ENCODE data around the gene B4GALT1. TPM values are rescaled to one million over a fixed set of nuclear protein-coding genes. Genes with fewer than 3 reads are reported as not detected.

Gene B4GALT1
- total RNA-seq, 4 donors from 2014 or later, result 40.9 to 59.6 (median 46.3) TPM

DNA sequence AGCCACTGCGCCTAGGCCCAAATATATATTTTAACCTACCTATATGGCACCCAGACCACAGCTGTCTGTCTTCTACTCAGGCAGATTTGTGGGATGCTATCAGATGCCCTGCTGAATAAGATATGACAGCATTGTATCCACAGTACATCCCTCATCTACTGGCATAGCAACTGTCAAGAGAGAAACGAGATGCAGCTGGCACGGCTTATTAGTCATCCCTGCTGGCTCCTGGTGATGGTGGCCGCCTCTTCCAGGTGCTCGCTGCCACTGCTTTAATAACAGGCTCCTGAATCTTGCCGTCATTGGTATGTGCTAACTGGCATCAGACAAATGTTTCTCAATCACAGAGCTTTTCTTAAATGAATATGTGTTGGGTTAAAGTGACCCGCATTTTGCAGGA lies 34.0 kb downstream of the B4GALT1 start:
- TF ChIP-seq, protein P1, sequence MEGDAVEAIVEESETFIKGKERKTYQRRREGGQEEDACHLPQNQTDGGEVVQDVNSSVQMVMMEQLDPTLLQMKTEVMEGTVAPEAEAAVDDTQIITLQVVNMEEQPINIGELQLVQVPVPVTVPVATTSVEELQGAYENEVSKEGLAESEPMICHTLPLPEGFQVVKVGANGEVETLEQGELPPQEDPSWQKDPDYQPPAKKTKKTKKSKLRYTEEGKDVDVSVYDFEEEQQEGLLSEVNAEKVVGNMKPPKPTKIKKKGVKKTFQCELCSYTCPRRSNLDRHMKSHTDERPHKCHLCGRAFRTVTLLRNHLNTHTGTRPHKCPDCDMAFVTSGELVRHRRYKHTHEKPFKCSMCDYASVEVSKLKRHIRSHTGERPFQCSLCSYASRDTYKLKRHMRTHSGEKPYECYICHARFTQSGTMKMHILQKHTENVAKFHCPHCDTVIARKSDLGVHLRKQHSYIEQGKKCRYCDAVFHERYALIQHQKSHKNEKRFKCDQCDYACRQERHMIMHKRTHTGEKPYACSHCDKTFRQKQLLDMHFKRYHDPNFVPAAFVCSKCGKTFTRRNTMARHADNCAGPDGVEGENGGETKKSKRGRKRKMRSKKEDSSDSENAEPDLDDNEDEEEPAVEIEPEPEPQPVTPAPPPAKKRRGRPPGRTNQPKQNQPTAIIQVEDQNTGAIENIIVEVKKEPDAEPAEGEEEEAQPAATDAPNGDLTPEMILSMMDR (IDR thresholded peaks at IDR 0.05), result no peak
- TF ChIP-seq POLR2A (IDR thresholded peaks at IDR 0.05), result no peak
- no peak overlapping the region for H3K4me3 ChIP-seq (ENCODE audit: low read depth, poor library complexity, severe bottlenecking)
- intact Hi-C loops (cut with DNase I; ENCODE audit: low total_unique reads), result no loop called here
- 43 to 62% methylated on average over 7 of the region's 7 CpGs for WGBS, 2 donors
- DNase-seq (ENCODE audit: low spot score in 2 of 2), result peak; percentile 55 to 59

- DNase-seq (ENCODE audit: low spot score in 2 of 2), result peak in 1 of 2 donors; percentile 62
- intact Hi-C loops (cut with DNase I; ENCODE audit: low total_unique reads), result no loop called here
- no peak for TF ChIP-seq POLR2A (IDR thresholded peaks at IDR 0.05)
- TF ChIP-seq, protein P1 (IDR thresholded peaks at IDR 0.05), result no peak
- no peak overlapping the region for H3K4me3 ChIP-seq (ENCODE audit: low read depth, poor library complexity, severe bottlenecking)
- WGBS, 2 donors, result 54 to 57% methylated on average over 10 of the region's 10 CpGs
Observed at GRCh38 chr9:33131790-33132772, 35.1 kb downstream of the B4GALT1 start.

DNA sequence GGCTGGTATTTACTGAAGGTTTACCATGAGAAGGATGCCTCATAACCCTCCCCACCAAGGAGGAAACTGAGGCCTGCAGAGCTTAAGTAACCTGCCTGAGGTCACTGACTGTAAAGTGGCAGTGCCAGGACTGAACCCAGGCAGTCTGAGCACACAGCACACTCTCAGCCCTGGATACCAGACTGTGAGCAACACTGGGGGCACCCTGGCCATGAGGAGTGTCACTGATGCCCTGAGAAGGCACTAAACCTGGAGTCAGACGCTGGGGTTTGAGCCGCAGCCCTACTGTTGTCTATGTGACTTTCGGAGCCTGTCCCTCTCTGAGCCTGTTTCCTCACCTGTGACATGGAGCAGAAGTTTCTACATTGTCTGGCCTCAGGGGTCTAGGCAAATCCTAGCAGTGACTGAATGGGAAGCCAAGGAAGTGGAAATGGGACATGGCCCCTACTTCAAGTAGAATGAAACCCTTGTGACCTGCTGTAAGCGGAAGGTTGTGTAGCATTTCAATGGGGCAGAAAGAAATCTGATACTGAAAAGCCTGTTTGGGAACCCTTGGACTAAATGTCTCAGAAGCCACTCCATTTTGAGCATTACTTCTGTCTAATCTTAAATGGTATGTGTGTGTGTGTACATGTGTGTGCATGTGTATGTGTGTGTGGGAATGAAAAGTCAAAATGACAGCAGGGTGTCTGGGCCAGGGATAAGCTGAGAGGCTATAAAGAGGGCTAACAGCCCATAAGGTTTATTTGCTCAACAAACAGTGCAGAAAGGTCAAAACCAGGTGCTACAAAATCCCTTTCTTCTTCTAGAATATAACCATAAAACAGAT lies 36.0 kb downstream of the B4GALT1 start:
- DNase-seq (ENCODE audit: low spot score in 2 of 2), result no peak
- 95 to 98% methylated on average over 4 of the region's 4 CpGs for WGBS, 2 donors
- intact Hi-C loops (cut with DNase I; ENCODE audit: low total_unique reads), result no loop called here
- H3K4me3 ChIP-seq (ENCODE audit: low read depth, poor library complexity, severe bottlenecking), result no peak overlapping the region
- no peak for TF ChIP-seq POLR2A (IDR thresholded peaks at IDR 0.05)
- TF ChIP-seq, protein P1 (IDR thresholded peaks at IDR 0.05), result no peak

GRCh38 chr9:33129886-33130881 lies 37.0 kb downstream of the B4GALT1 start:
- WGBS, 2 donors, result 54 to 55% methylated on average over 14 of the region's 14 CpGs
- intact Hi-C loops (cut with DNase I; ENCODE audit: low total_unique reads), result no loop called here
- no peak for TF ChIP-seq POLR2A (IDR thresholded peaks at IDR 0.05)
- TF ChIP-seq, protein P1 (IDR thresholded peaks at IDR 0.05), result no peak
- H3K4me3 ChIP-seq (ENCODE audit: low read depth, poor library complexity, severe bottlenecking), result no peak overlapping the region
- peak in 1 of 2 donors; percentile 84 for DNase-seq (ENCODE audit: low spot score in 2 of 2)

Measured in lower leg skin (tissue), 4 donors.